Sigmoid colon (tissue), 7 donors: Measurements from ENCODE around the gene RTP2. TPM values are rescaled to one million over a fixed set of nuclear protein-coding genes. Genes with fewer than 3 reads are reported as not detected.

ENCODE experiments used
- DNase-seq: peaks from one replicate; pipeline ENCODE4 v3.0.0-alpha.2; 2019
- H3K27ac ChIP-seq, 4 donors: fragments of 200-600 bp; sonication (generic); one replicate each; pipeline ENCODE4 v1.5.1; 2016 to 2019; ENCODE audit warnings: mild to moderate bottlenecking in 1 of 4
- H3K27me3 ChIP-seq, 3 donors: fragments of 200-600 bp; sonication (generic); one replicate each; pipeline ENCODE4 v1.5.1; 2019; ENCODE audit warnings: mild to moderate bottlenecking in 1 of 3
- H3K36me3 ChIP-seq, 4 donors: fragments of 200-600 bp; sonication (generic); one replicate each; pipeline ENCODE4 v1.5.1; 2016 to 2019
- H3K4me1 ChIP-seq, 4 donors: fragments of 200-600 bp; sonication (generic); one replicate each; pipeline ENCODE4 v1.5.1; 2017 to 2019
- H3K4me3 ChIP-seq, 4 donors: fragments of 200-600 bp; sonication (generic); one replicate each; pipeline ENCODE4 v1.5.1; 2017 to 2019; ENCODE audit warnings: mild to moderate bottlenecking in 2 of 4, moderate library complexity in 1 of 4
- H3K9me3 ChIP-seq, 4 donors: fragments of 200-600 bp in 3 of 4; sonication (generic) in 3 of 4; one replicate each; pipeline versions ENCODE4 v1.5.1 to v1.6.1; 2013 to 2019
- EP300 ChIP-seq, 4 donors: sonication (generic); formaldehyde crosslinking; IDR thresholded peaks; one replicate each; pipeline ENCODE4 v1.6.1; 2017; ENCODE audit warnings: antibody characterized with exemption in 4 of 4
- POLR2A ChIP-seq, 2 donors: fragments of 450-650 bp; IDR thresholded peaks; one replicate each; pipeline ENCODE4 v1.6.1; 2016; ENCODE audit warnings: antibody characterized with exemption in 2 of 2, mild to moderate bottlenecking in 2 of 2, moderate library complexity in 2 of 2
- POLR2AphosphoS5 ChIP-seq, 4 donors: sonication (generic); formaldehyde crosslinking; IDR thresholded peaks; one replicate each; pipeline ENCODE4 v1.6.1; 2017; ENCODE audit warnings: antibody characterized with exemption in 4 of 4
- WGBS, 2 donors: extraction: QIAGEN DNeasy Blood & Tissue Kit; methylation state at CpG; one replicate each; pipeline ENCODE4 v1.1.7; 2013; 5-methylcytosine and 5-hydroxymethylcytosine counted together
- intact Hi-C: fragments of 100-400 bp; cut with DNase I; formaldehyde crosslinking; loops from one replicate; pipeline ENCODE4 v1.15.1; 2023
- polyA plus RNA-seq, 3 donors: library from polyadenylated mRNA; stranded (reverse); fragments of 200-250 nt; gene quantifications; one replicate each; pipeline ENCODE4 v1.2.3, GENCODE V29; 2013
- total RNA-seq, 4 donors: library from RNA; depleted of rRNA; stranded (reverse); fragments of >200 nt; gene quantifications; one replicate each; pipeline ENCODE4 v1.1.0, GENCODE V29; 2016
- TF ChIP-seq, protein P1 (sequence below), 4 experiments: fragments of 450-650 bp in 3 of 4; fragments of 200-600 bp in 1 of 4; IDR thresholded peaks; one replicate each; pipeline ENCODE4 v1.5.1; 2016 to 2019; ENCODE audit warnings: antibody characterized with exemption in 4 of 4, mild to moderate bottlenecking in 3 of 4, moderate library complexity in 2 of 4
- donor health status: healthy with polysubstance abuse.
- donor health status: Bipolar disorder and iron deficiency.
- donor health status: healthy.

The RTP2 gene
- total and polyA plus RNA-seq, 7 donors, result not detected

DNA sequence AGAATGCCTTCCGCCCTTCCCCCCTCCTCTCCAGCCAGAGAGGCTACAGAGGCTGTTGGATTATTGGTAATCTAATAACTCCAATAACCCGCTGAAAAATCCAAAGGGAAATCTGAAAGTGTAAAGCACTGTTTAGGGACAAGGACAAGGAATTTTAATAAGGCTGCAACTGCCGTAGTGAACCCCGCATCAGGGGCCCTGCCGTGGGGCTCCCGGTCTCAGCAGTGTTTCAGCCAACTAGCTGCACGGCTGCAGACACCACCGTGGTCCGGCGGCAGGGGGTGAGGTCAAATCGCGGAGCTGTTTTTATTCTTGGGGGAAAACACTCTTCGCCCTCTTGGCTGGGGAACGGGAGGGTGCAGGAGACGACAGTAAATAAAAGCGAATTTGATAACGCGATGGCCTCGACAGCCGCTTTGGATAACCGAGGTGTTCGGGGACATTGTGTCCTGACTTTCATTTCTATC is 36.8 kb upstream of the RTP2 start:
- no peak for DNase-seq
- WGBS, 2 donors, result 1% methylated on average over 22 of the region's 22 CpGs
- TF ChIP-seq POLR2A (IDR thresholded peaks at IDR 0.05) (no peak), EP300 (IDR thresholded peaks at IDR 0.05) (no peak), POLR2AphosphoS5 (IDR thresholded peaks at IDR 0.05) (no peak)
- TF ChIP-seq, protein P1, sequence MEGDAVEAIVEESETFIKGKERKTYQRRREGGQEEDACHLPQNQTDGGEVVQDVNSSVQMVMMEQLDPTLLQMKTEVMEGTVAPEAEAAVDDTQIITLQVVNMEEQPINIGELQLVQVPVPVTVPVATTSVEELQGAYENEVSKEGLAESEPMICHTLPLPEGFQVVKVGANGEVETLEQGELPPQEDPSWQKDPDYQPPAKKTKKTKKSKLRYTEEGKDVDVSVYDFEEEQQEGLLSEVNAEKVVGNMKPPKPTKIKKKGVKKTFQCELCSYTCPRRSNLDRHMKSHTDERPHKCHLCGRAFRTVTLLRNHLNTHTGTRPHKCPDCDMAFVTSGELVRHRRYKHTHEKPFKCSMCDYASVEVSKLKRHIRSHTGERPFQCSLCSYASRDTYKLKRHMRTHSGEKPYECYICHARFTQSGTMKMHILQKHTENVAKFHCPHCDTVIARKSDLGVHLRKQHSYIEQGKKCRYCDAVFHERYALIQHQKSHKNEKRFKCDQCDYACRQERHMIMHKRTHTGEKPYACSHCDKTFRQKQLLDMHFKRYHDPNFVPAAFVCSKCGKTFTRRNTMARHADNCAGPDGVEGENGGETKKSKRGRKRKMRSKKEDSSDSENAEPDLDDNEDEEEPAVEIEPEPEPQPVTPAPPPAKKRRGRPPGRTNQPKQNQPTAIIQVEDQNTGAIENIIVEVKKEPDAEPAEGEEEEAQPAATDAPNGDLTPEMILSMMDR (IDR thresholded peaks at IDR 0.05), result no peak
- peaks cover 0 to 76% (median 43%) of the 10 kb centered on the region in 4 donors for H3K4me1 ChIP-seq
- peak overlapping the region; percentile 53 to 88 (median 68) for H3K4me3 ChIP-seq
- H3K9me3 ChIP-seq, result no peaks in the 10 kb centered on the region
- peaks cover 0 to 7% (median 3%) of the 10 kb centered on the region in 4 donors for H3K36me3 ChIP-seq
- intact Hi-C loops, result loop anchor here (1.0 to 10.0 kb wide), 5 partner anchors 314 to 1410 kb away; no protein-coding TSS in a partner anchor
- H3K27me3 ChIP-seq, result no peaks in the 10 kb centered on the region
- peak overlapping the region; percentile 90 to 99 (median 96) for H3K27ac ChIP-seq

DNA sequence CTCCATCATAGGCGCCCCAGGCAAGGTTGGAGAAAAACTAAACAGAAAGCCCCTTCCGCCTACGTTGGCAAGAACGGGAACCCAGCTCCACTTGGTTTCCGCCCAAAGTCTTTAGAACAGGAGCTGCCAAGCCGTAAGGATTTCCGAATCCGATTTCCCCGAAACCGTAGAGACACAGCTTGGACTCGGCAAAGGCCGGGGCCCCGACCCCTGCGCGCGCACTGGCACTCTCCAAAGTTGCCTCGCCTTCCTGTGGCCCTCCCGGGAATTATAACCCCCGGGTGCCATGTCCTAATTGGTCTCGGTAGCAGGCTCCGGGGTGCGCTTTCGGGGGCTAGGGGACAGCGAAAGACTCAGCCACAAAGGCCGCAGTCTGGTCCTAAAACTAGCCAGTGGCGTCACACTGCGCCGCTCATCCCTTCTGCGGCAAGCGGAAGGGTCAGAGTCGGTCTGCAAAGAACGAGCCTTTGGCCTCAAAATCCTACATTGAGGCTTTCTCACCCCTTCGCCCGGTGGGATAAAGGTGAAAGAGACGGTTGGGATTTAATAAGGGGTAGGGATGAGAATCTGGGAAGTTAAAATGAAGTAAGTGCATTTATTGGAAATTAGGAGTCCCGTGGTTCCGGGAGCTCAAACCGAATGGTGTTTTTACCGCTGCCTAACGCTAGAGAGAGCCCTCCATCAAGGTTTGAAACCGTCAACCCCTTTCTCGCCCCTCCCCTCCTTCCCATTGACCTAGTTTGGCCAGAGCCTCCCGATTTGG is 36.2 kb upstream of the RTP2 start:
- peak overlapping the region; percentile 53 to 88 (median 68) for H3K4me3 ChIP-seq
- peak; percentile 97 for DNase-seq
- H3K9me3 ChIP-seq, result no peaks in the 10 kb centered on the region
- WGBS, 2 donors, result 0% methylated on average over 43 of the region's 43 CpGs
- H3K27me3 ChIP-seq, result no peaks in the 10 kb centered on the region
- H3K27ac ChIP-seq, result peak overlapping the region; percentile 90 to 99 (median 96)
- TF ChIP-seq EP300 (IDR thresholded peaks at IDR 0.05) (peak in 2 of 4 donors; percentile 24 to 45), POLR2AphosphoS5 (IDR thresholded peaks at IDR 0.05) (peak; percentile 49 to 73 (median 60)), POLR2A (IDR thresholded peaks at IDR 0.05) (peak; percentile 23 to 34)
- TF ChIP-seq, protein P1 (IDR thresholded peaks at IDR 0.05), result peak; percentile 55 to 72 (median 64)
- intact Hi-C loops, result loop anchor here (1.0 to 10.0 kb wide), 5 partner anchors 314 to 1410 kb away; no protein-coding TSS in a partner anchor
- H3K36me3 ChIP-seq, result peaks cover 0 to 13% (median 7%) of the 10 kb centered on the region in 4 donors
- peaks cover 0 to 76% (median 43%) of the 10 kb centered on the region in 4 donors for H3K4me1 ChIP-seq

DNA sequence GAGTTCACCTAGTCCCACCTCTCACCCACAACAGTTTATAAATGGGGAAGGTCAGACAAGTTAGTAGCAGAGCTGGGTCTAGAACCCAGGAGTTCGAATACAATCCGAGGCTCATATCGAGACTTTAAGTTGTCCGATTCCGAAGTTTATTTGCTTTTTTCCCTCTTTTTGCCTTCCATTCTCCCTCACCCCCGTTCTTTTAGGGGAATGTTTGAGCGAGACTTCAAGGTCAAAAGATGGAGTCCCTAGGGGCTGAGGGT is 35.6 kb upstream of the RTP2 start:
- Histone ChIP-seq H3K4me1 (peaks cover 0 to 72% (median 43%) of the 10 kb centered on the region in 4 donors), H3K27me3 (no peaks in the 10 kb centered on the region), H3K9me3 (no peaks in the 10 kb centered on the region), H3K4me3 (peak overlapping the region; percentile 53 to 88 (median 68)), H3K27ac (peak overlapping the region; percentile 90 to 99 (median 96)), H3K36me3 (peaks cover 0 to 19% (median 12%) of the 10 kb centered on the region in 4 donors)
- 1% methylated on average over 7 of the region's 7 CpGs for WGBS, 2 donors
- DNase-seq, result no peak
- intact Hi-C loops, result loop anchor here (2.0 to 10.0 kb wide), 4 partner anchors 315 to 1411 kb away; no protein-coding TSS in a partner anchor
- TF ChIP-seq, protein P1 (IDR thresholded peaks at IDR 0.05), result no peak
- TF ChIP-seq EP300 (IDR thresholded peaks at IDR 0.05), result no peak
- peak in 1 of 4 donors; percentile 39 for TF ChIP-seq POLR2AphosphoS5 (IDR thresholded peaks at IDR 0.05)
- no peak for TF ChIP-seq POLR2A (IDR thresholded peaks at IDR 0.05)

DNA sequence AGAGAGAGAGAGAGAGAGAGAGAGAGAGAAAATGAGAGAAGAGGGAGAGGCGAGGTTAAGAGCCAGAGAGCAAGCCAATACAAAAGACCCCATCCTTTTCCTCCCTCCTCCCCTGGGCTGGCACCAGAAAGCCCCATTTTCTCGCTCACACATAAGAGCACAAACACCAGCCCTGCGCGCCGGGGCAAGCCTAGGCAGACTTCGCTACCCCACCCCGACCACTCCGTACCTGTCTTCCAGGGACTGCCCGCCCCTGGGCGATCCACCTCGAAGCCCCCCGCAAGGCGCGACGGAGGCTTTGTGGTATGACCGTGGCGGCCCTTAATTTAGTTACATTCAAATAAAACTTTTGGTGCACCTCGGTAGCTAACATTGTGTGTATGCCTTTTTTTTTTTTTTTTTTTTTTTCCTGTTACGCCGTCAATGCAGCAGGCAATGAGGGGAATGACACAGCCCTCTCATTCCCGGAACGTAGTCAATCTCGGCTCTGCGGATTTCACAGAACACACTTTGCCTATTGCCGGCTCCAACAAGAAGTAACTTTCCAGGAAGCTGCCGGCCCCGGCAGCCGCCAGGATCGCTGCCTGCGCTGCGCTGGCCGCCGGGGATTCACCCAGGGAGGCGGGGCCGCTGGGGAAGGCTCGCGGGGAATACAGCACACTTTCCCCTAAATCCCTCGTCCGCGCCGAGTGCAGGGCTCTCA is 35.2 kb upstream of the RTP2 start:
- 3 to 4% methylated on average over 41 of the region's 41 CpGs for WGBS, 2 donors

More for the DNA sequence above, 35.2 kb upstream of the RTP2 start:
- intact Hi-C loops, result loop anchor here (2.0 to 10.0 kb wide), 4 partner anchors 315 to 1411 kb away; no protein-coding TSS in a partner anchor
- TF ChIP-seq POLR2AphosphoS5 (IDR thresholded peaks at IDR 0.05) (peak in 3 of 4 donors; percentile 49 to 64 (median 58)), POLR2A (IDR thresholded peaks at IDR 0.05) (no peak), EP300 (IDR thresholded peaks at IDR 0.05) (peak in 1 of 4 donors; percentile 27)
- TF ChIP-seq, protein P1 (IDR thresholded peaks at IDR 0.05), result peak in 2 of 4 experiments; percentile 8 to 27
- peak overlapping the region; percentile 90 to 99 (median 96) for H3K27ac ChIP-seq
- no peaks in the 10 kb centered on the region for H3K9me3 ChIP-seq
- H3K4me1 ChIP-seq, result peaks cover 0 to 67% (median 42%) of the 10 kb centered on the region in 4 donors
- peaks cover 0 to 23% (median 15%) of the 10 kb centered on the region in 4 donors for H3K36me3 ChIP-seq
- H3K4me3 ChIP-seq, result peak overlapping the region; percentile 53 to 88 (median 68)
- H3K27me3 ChIP-seq, result no peaks in the 10 kb centered on the region
- peak; percentile 92 for DNase-seq
